ENCODE measurements around the gene RMI2.

The RMI2 gene

DNA sequence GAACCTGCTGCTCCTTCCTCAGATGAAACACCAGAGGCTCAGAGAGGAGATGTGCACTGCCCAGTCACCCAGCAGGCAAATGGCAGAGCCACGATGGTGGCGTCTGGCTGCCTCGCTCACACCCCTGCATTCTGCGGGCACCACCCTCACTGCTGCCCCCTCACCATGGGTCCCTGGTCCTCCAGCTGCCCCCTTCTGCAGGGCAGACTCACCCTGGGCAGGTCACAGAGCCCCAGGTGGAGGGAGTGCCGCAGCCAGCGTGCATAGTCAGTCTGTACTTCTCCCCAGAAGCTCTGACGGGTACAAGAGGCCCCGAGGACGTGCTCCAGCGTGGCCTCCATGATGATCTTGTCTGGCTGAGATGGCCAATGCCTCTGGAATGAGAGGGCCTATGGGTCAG, 52.9 kb downstream of the RMI2 start:
- no peak for DNase-seq

DNA sequence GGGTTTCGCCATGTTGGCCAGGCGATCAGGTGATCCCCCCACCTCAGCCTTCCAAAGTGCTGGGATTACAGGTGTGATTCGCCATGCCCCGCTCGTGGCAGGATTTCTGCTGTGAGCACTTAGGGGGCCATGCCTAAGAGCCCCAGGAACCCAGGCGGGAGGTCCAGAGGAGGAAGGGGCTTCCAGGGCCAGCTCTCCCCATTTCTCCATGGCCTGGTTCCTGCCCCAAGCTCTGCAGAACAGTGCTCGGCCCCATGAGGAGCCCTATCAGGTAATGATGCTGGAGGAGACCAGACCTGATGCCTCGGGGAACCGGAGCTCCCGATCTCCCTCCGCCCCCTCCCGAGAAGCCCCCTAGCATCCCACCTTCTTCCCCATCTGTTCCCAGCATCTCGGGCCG, 53.6 kb downstream of the RMI2 start:
- no peak for DNase-seq

DNA sequence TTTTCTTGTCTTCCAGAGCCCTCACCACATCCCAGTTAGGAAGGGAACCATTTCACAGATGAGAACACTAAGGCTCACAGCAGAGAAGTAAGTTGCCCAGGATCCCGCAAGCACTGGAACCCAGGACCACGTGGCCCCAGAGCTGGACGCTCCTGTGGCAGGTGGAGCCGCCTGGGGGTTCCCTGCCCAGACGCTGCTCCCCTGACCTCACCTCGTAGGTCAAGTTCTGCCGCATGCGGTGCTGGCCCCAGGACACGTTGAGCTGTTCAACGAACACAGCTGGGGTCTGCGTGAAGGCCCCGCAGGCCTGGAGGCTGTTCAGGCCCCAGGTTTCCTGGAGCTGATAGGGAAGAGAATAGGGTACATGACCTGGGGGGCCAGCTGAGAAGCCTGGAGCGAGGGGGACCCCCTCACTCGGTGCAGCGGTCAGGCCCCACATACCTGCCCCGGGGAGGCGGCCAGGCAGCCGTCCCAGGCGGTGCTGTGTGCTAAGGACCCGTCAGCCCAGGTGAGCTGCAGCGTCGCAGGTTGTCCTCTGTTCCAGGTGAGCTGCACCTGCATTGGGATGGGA, 54.1 kb downstream of the RMI2 start:
- no peak for DNase-seq

DNA sequence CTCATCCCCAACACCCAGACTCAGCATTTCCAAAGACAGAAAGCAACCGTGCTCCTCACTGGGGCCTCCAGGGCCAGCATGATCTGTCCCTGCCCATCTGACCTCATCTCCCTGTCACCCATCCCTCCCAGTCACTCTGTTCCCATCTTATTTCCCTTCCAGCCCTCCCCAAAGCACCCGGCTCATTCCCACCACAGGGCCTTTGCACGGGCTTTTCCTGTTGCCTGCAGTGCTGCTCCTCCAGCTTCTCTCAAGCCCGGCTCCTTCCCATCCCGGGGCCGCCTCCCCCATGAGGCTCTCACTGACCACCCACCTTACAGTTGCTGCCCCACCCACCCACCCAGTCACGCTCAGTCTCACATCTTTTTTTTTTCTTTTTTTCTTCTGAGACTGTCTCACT, 54.8 kb downstream of the RMI2 start:
- DNase-seq, result no peak
